HG02973 (cell line): ENCODE measurements around the gene ZBTB14.

ENCODE experiments used
- ATAC-seq: cut with Tn5 transposase; IDR thresholded peaks from one replicate; pipeline ENCODE4 v1.9.1; 2021; ENCODE audit warnings: moderate library complexity; ENCODE audit not compliant: unreplicated experiment

ZBTB14 gene, protein sequence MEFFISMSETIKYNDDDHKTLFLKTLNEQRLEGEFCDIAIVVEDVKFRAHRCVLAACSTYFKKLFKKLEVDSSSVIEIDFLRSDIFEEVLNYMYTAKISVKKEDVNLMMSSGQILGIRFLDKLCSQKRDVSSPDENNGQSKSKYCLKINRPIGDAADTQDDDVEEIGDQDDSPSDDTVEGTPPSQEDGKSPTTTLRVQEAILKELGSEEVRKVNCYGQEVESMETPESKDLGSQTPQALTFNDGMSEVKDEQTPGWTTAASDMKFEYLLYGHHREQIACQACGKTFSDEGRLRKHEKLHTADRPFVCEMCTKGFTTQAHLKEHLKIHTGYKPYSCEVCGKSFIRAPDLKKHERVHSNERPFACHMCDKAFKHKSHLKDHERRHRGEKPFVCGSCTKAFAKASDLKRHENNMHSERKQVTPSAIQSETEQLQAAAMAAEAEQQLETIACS

GRCh38 chr18:5295231-5295920 is at the start of gene ZBTB14:
Gene ZBTB14, minus strand, starts transcription at chr18:5295726. Its CDS starts 2,480 bp downstream, at chr18:5293246.
- ATAC-seq = peak; percentile 32

- ATAC-seq = no peak
Observed at GRCh38 chr18:5339202-5339834, 43.8 kb upstream of the ZBTB14 start.

DNA sequence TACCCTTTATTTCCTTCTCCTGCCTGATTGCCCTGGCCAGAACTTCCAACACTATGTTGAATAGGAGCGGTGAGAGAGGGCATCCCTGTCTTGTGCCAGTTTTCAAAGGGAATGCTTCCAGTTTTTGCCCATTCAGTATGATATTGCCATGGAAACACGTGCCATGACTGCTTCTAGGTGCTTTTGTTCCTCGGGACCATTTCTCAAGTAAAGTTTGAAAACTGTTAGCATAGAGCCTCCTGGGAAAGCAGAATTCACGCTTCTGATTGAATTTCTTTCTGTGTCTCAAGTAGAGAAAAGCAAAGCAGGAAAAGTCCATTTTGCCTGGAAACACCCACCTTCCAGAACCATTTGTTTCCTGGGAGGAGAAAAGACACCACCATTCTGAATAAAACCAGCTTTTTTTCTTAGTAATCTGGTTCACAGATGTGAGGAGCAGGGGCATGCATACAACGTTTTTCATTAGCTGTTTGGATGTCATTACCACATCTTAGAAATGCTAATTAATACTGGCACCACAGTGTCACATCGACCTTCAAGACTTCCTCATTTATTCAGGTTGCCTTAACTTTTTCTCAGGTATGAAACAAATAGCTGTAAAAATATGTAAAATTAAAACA is 39.0 kb upstream of the ZBTB14 start:
- ATAC-seq = no peak

DNA sequence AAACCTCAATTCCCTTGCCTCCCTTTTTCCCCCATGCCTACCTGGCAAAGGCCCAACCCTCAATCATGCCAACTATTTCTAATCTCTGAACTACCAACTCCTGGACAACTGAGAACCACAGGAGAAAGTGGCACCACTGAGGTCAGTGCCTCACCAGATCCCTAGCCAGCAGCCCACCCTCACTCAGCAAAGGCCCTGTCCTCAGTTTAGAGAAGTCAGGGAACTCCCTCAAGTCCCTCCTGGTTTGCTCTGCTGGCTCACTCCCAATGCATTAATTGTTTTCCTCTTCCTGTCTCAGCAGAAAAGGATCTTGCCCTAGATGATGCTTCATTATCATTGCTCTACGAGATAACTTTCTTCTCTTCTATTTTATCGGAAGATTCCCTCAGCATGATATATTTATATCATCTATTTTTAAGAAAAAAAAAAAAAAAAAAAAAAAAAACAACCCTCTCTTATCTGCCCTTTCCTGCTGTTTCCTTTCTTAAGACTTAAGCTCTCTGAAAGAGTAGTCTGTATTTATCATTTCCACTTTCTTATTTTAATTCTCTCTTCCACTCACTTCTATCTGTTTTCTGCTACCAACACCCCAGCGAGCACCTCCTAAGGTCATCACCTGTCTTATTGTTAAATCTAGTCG is 22.7 kb upstream of the ZBTB14 start:
- no peak for ATAC-seq

DNA sequence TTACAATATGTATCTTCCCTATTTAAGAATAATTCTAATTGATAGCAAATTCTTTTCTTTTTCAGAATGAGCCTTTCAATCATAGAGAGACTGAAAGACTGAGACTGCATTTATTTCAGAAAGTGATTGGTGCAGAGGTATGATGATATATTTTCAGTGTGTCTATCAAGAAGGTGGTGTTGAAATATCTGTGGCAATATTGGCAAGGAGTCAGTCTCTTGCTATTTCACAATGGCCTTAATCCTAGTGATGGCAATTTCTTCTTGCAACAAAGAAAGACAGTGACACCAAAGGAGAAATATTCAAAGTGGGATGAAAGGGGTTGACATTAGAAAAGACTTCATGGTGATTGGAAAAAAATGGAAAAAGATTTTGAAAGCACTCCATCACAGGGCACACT is 21.7 kb upstream of the ZBTB14 start:
- ATAC-seq = no peak

DNA sequence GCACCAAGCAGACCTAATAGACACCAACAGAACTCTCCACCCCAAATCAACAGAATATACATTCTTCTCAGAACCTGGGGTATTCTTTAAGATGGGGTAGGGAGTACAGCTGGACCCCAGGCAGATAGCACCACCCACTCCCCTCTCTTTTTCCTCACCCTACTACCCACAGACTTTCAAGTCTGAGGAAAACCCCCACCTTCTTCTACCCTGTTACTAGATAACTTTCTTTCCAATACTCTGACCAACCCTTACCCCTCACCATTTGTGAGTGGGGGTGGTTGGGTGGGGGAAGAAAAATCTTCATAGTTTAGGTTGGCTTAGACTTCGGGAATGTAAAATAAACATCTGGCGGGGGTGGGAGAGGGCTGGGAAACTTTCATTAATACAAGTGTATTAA is 20.3 kb upstream of the ZBTB14 start:
- ATAC-seq = no peak

DNA sequence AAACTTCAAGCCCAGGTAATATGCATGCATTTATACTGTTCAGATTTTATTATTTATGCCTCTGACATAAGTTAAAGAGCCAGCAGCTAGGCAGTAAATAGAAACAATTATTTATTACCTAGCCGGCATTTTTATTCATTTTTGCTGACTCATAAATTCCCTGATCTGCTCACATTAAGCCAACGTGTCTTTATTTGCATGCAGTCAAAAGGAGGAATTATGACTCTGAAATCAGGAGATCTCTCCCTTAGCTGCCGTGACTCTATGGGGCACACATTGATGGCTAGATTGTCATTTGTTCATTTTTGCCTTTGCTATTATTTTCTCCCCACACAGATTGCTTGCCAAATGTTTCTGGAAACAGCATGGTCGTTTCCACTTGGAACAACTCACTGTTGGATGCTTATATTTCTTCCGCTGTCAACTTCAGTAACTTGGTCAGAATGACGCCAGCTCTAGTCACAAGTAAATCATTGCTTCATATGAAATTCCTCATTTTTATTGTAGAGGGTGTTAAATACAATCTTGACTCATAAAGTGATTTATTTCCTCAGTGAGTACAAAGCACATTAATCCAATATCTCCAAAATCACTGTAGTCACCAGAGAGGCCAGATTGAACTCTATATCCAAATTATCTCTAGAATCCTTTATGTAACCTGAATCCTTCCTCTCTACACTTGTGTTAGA is 15.9 kb upstream of the ZBTB14 start:
- ATAC-seq = no peak

DNA sequence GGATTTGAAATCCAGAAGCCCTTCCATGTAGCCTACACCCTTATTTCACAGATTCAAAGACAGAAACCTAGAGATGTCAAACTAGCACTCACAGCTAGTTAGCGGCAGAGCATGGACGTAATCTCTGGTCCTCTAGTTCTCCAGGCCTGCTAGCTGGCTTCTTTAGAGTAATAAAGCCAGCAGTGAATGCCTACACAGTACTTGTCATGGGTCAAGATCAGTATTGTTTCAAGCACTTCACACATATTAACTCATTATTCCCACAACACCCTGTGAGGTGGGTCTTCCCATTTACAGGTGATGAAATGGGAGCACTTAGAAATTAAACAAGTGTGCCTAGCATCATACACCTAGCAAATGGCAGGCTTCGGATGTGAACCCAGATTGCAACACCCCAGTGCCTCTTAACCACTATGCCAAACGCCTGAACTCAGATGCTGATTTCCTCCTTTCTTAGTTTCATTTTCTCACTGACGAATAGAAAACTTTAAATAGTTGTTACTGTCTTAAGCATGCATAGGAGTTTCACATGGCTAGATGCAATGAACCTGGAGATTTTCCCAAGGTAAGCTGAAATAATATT is 14.5 kb upstream of the ZBTB14 start:
- peak; percentile 77 for ATAC-seq

DNA sequence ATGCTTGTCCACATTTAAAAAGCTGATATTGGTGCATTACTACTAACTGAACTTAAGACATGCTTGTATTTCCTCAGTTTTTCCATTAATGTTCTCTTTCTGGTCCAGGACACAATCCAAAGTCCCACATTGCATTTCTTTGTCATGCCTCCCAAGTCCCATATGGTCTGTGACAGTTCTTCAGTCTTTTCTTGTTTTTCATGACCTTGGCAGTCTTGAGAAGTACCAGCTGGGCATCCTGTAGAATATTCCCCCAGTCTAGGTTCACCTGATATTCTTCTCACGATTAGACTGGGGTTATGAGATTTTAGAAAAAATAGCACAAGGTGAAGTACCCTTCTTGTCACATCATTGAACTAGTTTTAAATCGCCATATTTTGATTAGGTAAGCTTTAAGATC is 10.3 kb upstream of the ZBTB14 start:
- ATAC-seq = no peak

DNA sequence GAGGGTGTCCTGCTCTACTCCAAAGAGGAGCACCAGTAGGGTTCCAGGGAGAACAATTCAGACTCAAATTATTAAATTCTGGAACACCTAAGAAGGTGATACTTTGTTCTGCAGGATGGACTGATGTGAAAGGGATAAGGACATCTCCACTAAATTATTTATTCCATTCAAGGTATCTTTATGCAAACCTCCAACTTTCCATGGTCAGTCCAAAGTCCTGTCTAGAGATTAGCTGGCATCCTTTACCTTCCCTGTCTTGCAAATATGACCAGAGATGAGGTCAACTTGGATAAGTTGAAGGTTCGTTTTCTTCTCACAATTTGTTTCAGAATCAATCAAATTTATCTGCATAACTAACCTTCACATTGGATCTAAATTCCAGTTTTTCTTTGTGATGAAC is 8.7 kb upstream of the ZBTB14 start:
- no peak for ATAC-seq

DNA sequence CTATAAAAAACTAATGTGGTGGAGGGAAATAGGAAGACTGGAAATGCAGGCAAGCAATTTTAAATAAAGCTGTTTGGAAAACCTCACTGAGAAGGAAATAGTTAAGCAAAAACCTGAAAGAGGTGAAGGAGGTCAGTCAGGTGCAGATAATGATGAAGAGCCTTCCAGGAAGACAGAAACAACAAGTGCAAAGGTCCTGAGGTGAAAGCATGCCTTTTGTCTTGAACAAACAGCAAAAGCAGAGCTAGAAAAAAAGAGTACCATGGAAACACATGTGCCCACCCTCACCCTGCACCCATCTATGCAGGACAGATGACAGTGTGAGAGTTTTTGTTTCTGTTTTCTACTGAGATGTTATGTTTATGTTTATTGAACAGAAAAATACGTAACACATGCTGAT is 8.1 kb upstream of the ZBTB14 start:
- no peak for ATAC-seq

DNA sequence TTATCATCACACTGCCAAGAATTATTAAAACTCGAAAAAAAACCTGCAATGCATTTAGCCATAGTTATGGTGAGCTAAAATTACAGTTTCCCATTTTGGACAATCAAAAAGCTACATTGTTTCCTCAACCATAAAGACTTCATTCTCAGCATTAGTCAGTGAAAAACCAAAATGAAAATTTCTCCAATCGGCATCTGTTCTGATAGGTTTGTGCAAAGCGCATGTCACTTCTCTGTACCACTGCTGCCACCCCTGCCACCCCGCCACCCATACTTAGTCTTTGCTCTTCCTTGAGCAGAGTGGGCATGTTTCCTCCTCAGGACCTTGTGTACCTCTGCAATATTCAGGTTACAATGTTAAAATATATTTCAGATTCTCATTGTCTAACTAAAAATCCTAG is 7.1 kb upstream of the ZBTB14 start:
- ATAC-seq = no peak

GRCh38 chr18:5300476-5301010 is 5.0 kb upstream of the ZBTB14 start:
- no peak for ATAC-seq

DNA sequence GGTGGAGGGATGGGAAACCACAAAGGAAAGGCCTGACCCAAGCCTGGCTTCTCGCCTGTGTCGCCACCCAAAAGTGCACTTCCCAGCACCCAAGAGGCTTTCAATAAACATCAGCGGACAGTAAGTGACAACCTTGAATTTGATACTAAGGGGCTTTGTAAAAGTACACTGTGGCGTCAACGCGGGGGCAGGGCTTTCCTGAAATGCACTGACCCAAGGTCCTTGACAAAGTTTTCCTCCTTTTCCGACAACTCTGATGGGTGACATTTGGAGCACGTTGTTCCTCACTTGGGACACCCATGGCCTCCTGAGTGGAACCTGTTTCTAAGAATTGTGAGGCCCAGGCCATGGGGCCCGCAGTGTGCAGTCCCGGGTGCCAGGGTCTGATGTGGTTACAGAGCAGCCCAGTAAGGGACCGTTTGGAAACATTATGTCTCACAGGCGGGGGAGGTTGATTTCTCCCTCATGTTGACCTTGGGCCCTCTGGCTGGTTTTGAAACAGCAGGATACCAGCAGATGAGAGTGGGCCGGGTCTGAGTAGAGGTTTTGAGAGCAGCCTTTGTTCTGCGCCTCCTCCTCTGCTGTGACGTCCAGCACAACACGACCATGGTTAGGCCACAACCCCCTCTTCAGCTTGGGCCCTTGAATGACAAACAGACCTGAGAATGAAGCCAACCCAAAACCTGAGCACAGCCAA is 2.8 kb upstream of the ZBTB14 start:
- ATAC-seq = no peak

DNA sequence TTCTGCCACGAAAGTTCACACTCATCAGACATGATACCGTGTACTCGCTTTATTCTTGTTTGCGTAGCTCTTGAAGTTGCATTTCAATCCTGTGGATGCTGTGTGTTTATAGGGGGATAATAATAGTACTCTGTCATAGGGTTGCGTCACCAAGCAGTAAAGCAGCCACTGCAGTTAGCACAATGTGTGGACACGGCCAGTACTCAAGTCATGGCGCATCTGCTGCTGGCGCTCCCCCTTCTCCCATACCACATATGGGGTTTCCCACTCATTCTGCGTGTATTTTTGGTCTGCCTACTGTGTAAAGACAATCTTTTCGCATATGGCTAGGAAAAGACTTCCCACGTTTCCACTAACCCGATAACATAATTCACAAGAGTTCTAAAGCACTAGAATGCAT is 2.1 kb upstream of the ZBTB14 start:
- ATAC-seq = no peak

DNA sequence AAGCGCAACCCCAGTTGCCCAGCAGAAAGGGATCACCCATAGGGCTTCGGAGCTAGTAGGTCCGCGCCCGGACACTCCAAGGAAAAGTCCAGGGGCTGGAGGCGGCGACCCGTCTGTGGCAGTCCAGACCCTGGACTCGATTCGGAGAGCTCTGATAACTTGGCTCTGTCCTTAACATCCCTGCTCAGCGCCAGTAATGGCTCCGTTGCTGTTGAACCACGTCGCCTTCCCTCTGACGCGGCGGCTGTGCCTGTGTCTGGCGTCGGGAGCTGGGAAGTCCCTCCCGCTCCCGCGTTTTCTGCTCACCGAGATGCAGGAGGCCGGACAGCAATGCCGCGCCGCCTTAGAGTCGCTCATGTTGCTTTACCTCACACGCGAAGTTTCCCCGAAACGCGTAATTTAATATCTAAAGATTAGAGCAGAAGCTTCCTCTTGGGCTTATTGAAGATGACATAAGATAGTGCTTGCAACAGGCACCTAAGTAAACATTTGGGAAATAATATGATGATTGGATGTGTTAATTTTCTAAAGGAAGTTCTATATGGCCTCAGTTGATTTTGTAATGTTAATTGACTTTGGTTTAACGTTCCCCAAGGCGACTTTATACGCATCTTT is 1.3 kb upstream of the ZBTB14 start:
- ATAC-seq = peak; percentile 9

GRCh38 chr18:5295981-5296705 is 617 bp upstream of the ZBTB14 start:
- peak; percentile 57 for ATAC-seq
